IgD-negative memory B cell (primary cell): ENCODE results near the gene MRPL21. TPM values are rescaled to one million over a fixed set of nuclear protein-coding genes. Genes with fewer than 3 reads are reported as not detected.

Experiments used
- H3K27ac Mint-ChIP-seq, 3 donors: one replicate each; pipeline ENCODE4 v1.8.0; 2020 to 2022; ENCODE audit warnings: mild to moderate bottlenecking in 3 of 3, mixed read lengths in 3 of 3, moderate library complexity in 1 of 3
- H3K27me3 Mint-ChIP-seq: one replicate; pipeline ENCODE4 v1.8.0; 2021; ENCODE audit warnings: mixed read lengths
- H3K36me3 Mint-ChIP-seq: one replicate; pipeline ENCODE4 v1.8.0; 2020; ENCODE audit warnings: mild to moderate bottlenecking, mixed read lengths
- H3K4me1 Mint-ChIP-seq, 3 donors: one replicate each; pipeline ENCODE4 v1.8.0; 2020 to 2022; ENCODE audit warnings: mixed read lengths in 3 of 3, mild to moderate bottlenecking in 1 of 3
- H3K4me3 Mint-ChIP-seq, 4 donors: one replicate each; pipeline ENCODE4 v1.8.0; 2020 to 2022; ENCODE audit warnings: mild to moderate bottlenecking in 4 of 4, mixed read lengths in 4 of 4, moderate library complexity in 3 of 4
- H3K9me3 Mint-ChIP-seq, 3 donors: one replicate each; pipeline ENCODE4 v1.8.0; 2020 to 2021; ENCODE audit warnings: mixed read lengths in 3 of 3, mild to moderate bottlenecking in 1 of 3
- polyA plus RNA-seq: library from polyadenylated mRNA; unstranded; fragments of 300-500 nt; fragmentation: Illumina TruSeq; gene quantifications from one replicate; pipeline ENCODE4 v1.2.3, GENCODE V29; 2021

Gene MRPL21
- polyA plus RNA-seq, 1 donor from 2014 or later = 108 TPM

DNA sequence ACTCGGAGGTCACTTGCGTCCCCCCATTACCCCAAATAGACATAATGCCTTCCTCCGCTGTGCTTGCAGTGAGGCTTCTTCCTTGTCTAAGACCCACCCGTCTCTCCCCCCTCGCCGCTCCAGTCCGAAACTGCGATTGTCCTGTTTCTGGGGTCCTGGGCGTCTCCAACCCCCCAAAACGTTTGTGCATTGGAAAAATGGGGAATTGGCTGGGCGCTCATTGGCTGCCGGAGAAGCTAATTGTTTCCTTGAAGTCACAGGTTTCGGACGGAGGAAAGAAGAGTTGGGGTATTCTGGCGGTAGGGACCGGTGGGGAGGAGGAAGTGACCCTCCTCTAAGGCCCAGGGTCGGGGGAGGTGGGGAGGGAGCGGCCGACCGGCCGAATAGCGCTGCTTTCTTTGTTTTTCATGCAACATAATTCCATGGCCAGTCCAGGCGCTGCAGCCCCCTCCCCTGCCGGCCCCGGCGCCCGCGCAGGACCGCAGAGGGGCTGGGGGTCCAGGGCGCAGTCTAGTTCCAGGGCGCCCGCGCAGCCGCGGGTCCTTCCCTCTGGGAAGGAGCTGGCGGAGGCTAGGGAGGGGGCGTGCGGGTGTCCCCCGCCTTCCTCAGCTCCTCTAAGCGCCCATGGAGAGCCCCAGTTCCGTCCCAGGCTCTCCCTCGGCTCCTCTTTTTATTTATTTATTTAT, 49.2 kb downstream of the MRPL21 start:
- H3K27me3 Mint-ChIP-seq = peaks cover 21% of the 10 kb centered on the region

GRCh38 chr11:68852628-68853027, 51.0 kb downstream of the MRPL21 start:
- Mint-ChIP-seq H3K9me3 (no peaks in the 10 kb centered on the region), H3K4me3 (peak overlapping the region in 1 of 4 donors; percentile 20), H3K27ac (peak overlapping the region in 1 of 3 donors; percentile 39), H3K27me3 (peaks cover 21% of the 10 kb centered on the region), H3K4me1 (peaks cover 4 to 6% (median 6%) of the 10 kb centered on the region in 3 donors), H3K36me3 (peaks cover 5% of the 10 kb centered on the region)

More for the DNA sequence above, 49.2 kb downstream of the MRPL21 start:
- no peaks in the 10 kb centered on the region for H3K9me3 Mint-ChIP-seq
- H3K27ac Mint-ChIP-seq = peak overlapping the region in 1 of 3 donors; percentile 43
- peaks cover 4 to 6% (median 6%) of the 10 kb centered on the region in 3 donors for H3K4me1 Mint-ChIP-seq
- peak overlapping the region; percentile 21 to 83 (median 60) for H3K4me3 Mint-ChIP-seq
- peaks cover 5% of the 10 kb centered on the region for H3K36me3 Mint-ChIP-seq

DNA sequence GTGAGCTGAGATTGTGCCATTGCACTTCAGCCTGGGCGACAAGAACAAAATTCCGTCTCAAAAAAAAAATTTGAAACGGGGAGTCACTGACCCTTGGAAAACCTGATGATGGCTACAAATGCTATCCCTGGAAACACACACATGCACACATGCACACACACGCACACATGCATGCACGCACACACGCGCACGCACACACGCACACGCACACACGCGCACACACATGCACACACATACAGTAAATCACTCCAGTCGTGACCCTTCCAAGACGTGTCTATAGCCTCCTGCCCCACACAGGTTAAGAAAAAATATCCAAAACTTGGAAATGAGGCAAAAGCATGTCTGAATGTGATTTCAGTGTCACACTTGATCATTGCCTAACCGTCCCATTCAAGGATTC, 55.2 kb downstream of the MRPL21 start:
- peaks cover 2% of the 10 kb centered on the region for H3K36me3 Mint-ChIP-seq
- H3K27ac Mint-ChIP-seq = no peak overlapping the region
- H3K27me3 Mint-ChIP-seq = peaks cover 5% of the 10 kb centered on the region
- no peaks in the 10 kb centered on the region for H3K9me3 Mint-ChIP-seq
- H3K4me3 Mint-ChIP-seq = peak overlapping the region in 1 of 4 donors; percentile 8
- peaks cover 2 to 6% (median 3%) of the 10 kb centered on the region in 3 donors for H3K4me1 Mint-ChIP-seq

- Mint-ChIP-seq H3K4me1 (peaks cover 7 to 12% (median 9%) of the 10 kb centered on the region in 3 donors), H3K9me3 (no peaks in the 10 kb centered on the region)
These were observed 56.2 kb downstream of the MRPL21 start for GRCh38 chr11:68847395-68847794.

GRCh38 chr11:68845351-68846002, 58.2 kb downstream of the MRPL21 start:
- no peak overlapping the region for H3K27ac Mint-ChIP-seq
- H3K9me3 Mint-ChIP-seq = no peaks in the 10 kb centered on the region
- peaks cover 2% of the 10 kb centered on the region for H3K27me3 Mint-ChIP-seq
- H3K4me1 Mint-ChIP-seq = peaks cover 8 to 13% (median 9%) of the 10 kb centered on the region in 3 donors
- H3K4me3 Mint-ChIP-seq = peak overlapping the region in 3 of 4 donors; percentile 29 to 93 (median 60)
- no peaks in the 10 kb centered on the region for H3K36me3 Mint-ChIP-seq

More at GRCh38 chr11:68847395-68847794, 56.2 kb downstream of the MRPL21 start:
- no peak overlapping the region for H3K27ac Mint-ChIP-seq
- H3K4me3 Mint-ChIP-seq = peak overlapping the region in 1 of 4 donors; percentile 43
- H3K36me3 Mint-ChIP-seq = peaks cover 2% of the 10 kb centered on the region
- peaks cover 2% of the 10 kb centered on the region for H3K27me3 Mint-ChIP-seq

DNA sequence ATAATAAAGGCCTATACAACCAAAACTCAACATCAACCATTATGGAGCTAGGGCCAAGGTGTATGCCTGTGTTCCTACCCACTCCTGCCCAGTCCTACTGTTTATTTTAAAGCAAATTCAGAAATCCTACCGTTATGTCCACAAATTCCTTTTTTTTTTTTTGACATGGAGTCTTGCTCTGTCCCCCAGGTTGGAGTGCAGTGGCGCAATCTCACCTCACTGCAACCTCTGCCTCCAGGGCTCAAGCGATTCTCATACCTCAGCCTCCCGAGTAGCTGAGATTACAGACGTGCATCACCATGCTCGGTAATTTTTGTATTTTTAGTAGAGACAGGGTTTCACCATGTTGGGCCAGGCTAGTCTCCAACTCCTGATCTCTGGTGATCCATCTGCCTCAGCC, 58.8 kb downstream of the MRPL21 start:
- H3K9me3 Mint-ChIP-seq = no peaks in the 10 kb centered on the region
- H3K27ac Mint-ChIP-seq = no peak overlapping the region
- H3K4me3 Mint-ChIP-seq = peak overlapping the region in 2 of 4 donors; percentile 78 to 93
- no peaks in the 10 kb centered on the region for H3K27me3 Mint-ChIP-seq
- H3K36me3 Mint-ChIP-seq = no peaks in the 10 kb centered on the region
- H3K4me1 Mint-ChIP-seq = peaks cover 14 to 20% (median 15%) of the 10 kb centered on the region in 3 donors

- H3K4me3 Mint-ChIP-seq = peak overlapping the region; percentile 65 to 96 (median 86)
- no peaks in the 10 kb centered on the region for H3K27me3 Mint-ChIP-seq
- no peaks in the 10 kb centered on the region for H3K36me3 Mint-ChIP-seq
- H3K9me3 Mint-ChIP-seq = no peaks in the 10 kb centered on the region
- no peak overlapping the region for H3K27ac Mint-ChIP-seq
- peaks cover 15 to 24% (median 15%) of the 10 kb centered on the region in 3 donors for H3K4me1 Mint-ChIP-seq
These were observed 59.3 kb downstream of the MRPL21 start for GRCh38 chr11:68844376-68844775.

DNA sequence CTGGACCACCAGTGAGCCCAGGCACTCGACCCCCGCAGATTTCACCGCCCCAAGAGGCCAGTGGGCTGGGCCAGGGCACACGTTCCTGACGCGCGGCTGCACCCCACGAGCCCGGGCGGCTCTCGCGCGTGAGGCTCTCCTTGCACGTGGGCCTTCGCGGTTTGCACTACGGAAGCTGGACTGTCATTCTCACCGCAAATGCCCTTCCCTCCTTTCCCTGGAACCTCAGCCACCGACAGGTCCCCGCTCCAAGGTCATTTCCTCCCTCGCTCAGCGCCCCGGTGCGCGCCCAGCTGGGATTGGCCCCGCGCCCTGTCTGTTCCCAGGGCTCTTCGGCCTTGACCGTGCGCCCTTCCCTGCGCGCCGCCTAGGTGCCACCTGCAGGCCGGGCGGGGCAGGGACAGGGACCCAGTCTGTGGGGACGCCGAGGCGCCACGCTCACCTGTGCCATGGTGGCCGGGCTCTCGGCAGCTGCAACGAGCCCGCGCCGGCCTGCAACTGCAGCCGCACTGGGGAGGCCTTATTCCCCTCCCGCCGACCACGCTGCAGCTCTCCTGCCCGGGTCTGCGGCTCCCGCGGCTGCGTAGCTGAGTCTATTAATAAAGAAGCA, 59.8 kb downstream of the MRPL21 start:
- Mint-ChIP-seq H3K9me3 (no peaks in the 10 kb centered on the region), H3K27me3 (no peaks in the 10 kb centered on the region), H3K4me1 (peaks cover 15 to 30% (median 15%) of the 10 kb centered on the region in 3 donors), H3K27ac (peak overlapping the region; percentile 46 to 84 (median 69)), H3K4me3 (peak overlapping the region; percentile 93 to 98 (median 96)), H3K36me3 (no peaks in the 10 kb centered on the region)

DNA sequence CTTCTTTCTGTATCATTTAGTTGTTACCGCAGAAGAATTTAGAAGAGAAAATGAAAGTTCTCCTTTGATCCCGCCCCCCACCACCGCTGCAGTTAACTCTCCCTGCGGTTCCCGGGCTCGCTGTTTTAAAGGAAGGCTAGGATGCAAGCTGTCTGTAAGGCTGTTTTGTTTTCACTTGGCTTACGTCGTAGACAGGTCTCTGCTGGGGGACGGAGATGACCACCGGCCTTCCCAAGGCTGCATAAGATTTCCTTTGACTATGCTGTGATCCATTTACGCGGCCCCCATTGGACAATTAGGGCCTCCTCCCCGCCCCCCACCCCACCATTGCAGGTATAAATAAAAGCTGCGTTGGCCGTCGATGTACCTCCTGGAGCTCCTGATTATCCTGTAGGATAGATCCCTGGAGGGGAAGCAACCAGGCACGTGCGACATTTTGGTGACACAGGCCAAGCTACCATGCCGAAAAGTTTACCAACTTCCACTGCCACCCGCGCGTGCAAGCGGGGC, 60.5 kb downstream of the MRPL21 start:
- Mint-ChIP-seq H3K9me3 (no peaks in the 10 kb centered on the region), H3K36me3 (no peaks in the 10 kb centered on the region), H3K27me3 (no peaks in the 10 kb centered on the region), H3K27ac (peak overlapping the region; percentile 69 to 84 (median 84)), H3K4me3 (peak overlapping the region; percentile 93 to 98 (median 96)), H3K4me1 (peaks cover 20 to 33% (median 20%) of the 10 kb centered on the region in 3 donors)

DNA sequence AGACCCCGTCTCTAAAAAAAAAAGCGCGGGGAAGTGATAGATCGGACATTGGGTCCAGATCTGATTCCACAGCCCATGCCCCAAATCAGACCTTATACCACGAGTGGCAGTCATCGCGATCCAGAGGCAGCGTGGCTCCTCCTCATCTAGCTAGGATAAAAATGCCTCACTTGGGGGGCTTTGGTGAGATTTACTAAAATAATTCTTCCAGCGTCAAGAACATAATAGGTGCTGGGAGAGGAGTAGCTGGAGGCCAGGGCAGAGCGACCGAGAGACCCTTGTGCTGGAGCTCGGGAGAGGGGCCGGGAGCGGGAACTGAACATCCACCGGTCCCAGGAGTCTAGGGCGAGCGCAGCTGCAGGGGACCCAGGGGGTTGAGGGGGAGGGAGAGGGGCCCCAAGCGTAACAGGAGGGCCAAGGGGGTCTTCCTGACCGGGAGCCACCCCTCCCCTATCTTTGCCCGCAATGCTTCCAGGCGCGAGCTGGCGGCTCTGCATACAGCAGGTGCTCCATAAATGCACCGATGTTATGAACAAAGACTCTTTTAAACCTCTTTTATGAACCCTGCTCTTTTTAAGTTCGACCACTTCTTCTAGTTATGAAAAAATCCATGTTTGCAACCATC, 61.1 kb downstream of the MRPL21 start:
- Mint-ChIP-seq H3K4me1 (peaks cover 25 to 33% (median 25%) of the 10 kb centered on the region in 3 donors), H3K27me3 (no peaks in the 10 kb centered on the region), H3K27ac (peak overlapping the region; percentile 69 to 84 (median 84)), H3K36me3 (no peaks in the 10 kb centered on the region), H3K9me3 (no peaks in the 10 kb centered on the region), H3K4me3 (peak overlapping the region; percentile 93 to 98 (median 96))

DNA sequence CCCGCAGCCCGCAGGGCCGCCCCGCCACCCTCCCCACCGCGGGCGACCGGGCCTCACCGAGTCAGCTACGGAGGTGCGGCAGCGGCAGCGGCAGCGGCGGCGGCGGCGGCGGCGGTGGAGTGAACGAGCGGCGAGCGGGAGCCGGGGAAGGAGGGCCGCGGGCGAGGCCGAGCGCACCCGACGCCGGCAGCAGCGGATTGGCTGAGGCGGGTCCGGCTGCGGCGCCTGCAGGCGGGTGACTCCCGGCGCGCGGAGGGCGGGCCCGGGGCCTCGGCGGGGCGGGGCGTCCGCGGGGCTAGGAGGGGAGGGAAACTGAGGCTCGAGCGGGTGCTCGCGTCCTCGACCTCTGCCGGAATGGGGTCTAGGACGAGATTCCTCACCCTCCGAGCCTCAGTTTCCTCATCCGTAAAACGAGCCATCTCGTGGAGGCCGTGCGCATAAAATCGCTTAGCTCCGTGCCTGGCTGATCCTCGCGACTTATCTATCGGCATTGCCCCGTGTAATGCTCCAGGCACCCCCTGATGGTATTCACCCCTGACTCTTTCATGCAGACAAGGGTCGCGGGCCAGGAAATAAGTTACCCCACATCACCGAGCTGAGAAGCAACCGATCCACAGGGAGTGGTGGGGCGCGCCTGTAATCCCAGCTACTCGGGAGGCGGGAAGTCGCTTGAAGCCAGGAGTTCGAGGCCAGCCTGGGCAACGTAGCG, 61.8 kb downstream of the MRPL21 start, which contains the start of gene CPT1A:
CPT1A (minus strand) TSS at position 199 of the 709 bp plus-strand sequence. CDS start 26,442 bp downstream, outside the sequence.
- no peaks in the 10 kb centered on the region for H3K9me3 Mint-ChIP-seq

More for the DNA sequence above, 61.8 kb downstream of the MRPL21 start, which contains the start of gene CPT1A:
- Mint-ChIP-seq H3K4me1 (peaks cover 25 to 33% (median 26%) of the 10 kb centered on the region in 3 donors), H3K27ac (peak within 1 kb of the TSS; percentile 69 to 84 (median 84)), H3K4me3 (peak within 1 kb of the TSS; percentile 96 to 98 (median 96)), H3K36me3 (no peaks in the 10 kb centered on the region), H3K27me3 (no peaks in the 10 kb centered on the region)
